Measurements from ENCODE around the gene IFI44.
A peak's percentile ranks its signal among the peaks of the same experiment; 100 is the strongest.

Gene IFI44

DNA sequence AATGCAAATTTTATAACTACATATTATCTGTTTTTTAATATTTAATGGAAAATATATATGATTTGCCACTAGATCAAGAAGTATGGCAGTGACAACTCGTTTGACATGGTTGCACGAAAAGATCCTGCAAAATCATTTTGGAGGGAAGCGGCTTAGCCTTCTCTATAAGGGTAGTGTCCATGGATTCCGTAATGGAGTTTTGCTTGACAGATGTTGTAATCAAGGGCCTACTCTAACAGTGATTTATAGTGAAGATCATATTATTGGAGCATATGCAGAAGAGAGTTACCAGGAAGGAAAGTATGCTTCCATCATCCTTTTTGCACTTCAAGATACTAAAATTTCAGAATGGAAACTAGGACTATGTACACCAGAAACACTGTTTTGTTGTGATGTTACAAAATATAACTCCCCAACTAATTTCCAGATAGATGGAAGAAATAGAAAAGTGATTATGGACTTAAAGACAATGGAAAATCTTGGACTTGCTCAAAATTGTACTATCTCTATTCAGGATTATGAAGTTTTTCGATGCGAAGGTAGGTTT, 556 bp downstream of the IFI44 start:
- H3K27ac ChIP-seq (ENCODE audit: low read length), result no peak overlapping the region
- no peaks in the 10 kb centered on the region for H3K4me1 ChIP-seq (ENCODE audit: control insufficient read depth, insufficient read depth, low read length)
- no peaks in the 10 kb centered on the region for H3K9me3 ChIP-seq (ENCODE audit: control insufficient read depth in 2 of 2, low read length in 2 of 2)
- H3K36me3 ChIP-seq (ENCODE audit: control insufficient read depth in 2 of 2, insufficient read depth in 2 of 2, low read length in 2 of 2), result no peaks in the 10 kb centered on the region
- no peaks in the 10 kb centered on the region for H3K27me3 ChIP-seq (ENCODE audit: control insufficient read depth in 1 of 2, insufficient read depth in 2 of 2, low read length in 2 of 2)
- peak overlapping the region; percentile 63 to 67 for H3K4me3 ChIP-seq (ENCODE audit: low read length in 2 of 2)
- peak overlapping the region in 1 of 2 donors; percentile 19 for H3K9ac ChIP-seq (ENCODE audit: low read length in 2 of 2)

DNA sequence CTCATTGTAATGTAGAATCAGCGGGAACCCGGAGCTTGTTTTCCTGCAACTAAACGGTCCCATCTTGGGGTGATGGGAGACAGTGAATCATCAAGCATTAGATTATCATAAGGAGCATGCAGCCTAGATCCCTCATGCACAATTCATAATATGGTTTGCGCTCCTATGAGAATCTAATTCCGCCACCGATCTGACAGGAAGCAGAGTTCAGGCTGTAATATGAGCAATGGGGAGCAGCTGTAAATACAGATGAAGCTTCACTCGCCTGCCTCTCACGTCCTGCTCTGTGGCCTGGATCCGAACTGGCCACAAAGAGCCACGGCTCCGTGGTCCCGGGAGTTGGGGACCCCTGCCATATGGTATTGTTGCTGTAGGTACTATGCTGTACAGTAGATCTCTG, 1.6 kb downstream of the IFI44 start:
- H3K27me3 ChIP-seq (ENCODE audit: control insufficient read depth in 1 of 2, insufficient read depth in 2 of 2, low read length in 2 of 2), result no peaks in the 10 kb centered on the region
- H3K4me1 ChIP-seq (ENCODE audit: control insufficient read depth, insufficient read depth, low read length), result no peaks in the 10 kb centered on the region
- peak overlapping the region; percentile 63 to 67 for H3K4me3 ChIP-seq (ENCODE audit: low read length in 2 of 2)
- no peaks in the 10 kb centered on the region for H3K9me3 ChIP-seq (ENCODE audit: control insufficient read depth in 2 of 2, low read length in 2 of 2)
- peaks cover 0 to 2% of the 10 kb centered on the region in 2 donors for H3K36me3 ChIP-seq (ENCODE audit: control insufficient read depth in 2 of 2, insufficient read depth in 2 of 2, low read length in 2 of 2)
- H3K9ac ChIP-seq (ENCODE audit: low read length in 2 of 2), result peak overlapping the region; percentile 43 to 59
- H3K27ac ChIP-seq (ENCODE audit: low read length), result no peak overlapping the region

DNA sequence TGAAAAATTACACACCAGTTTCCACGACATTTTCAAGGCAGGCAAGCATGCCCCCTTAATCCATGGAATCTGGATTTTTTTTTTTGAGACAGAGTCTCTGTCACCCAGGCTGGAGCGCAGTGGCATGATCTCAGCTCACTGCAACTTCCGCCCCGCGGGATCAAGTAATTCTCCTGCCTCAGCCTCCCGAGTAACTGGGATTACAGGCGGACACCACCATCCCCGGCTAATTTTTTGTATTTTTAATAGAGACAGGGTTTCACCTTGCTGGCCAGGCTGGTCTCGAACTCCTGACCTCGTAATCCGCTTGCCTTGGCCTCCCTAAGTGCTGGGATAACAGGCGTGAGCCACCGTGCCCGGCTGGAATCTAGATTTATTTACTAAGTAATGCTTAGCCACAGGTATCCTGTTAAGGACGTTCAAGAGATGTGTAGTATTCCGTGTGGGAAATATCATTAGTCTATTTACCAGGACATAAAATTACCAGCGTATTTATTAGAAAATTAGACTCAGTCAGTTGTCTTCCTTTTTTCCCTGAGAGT, 2.5 kb downstream of the IFI44 start:
- H3K9ac ChIP-seq (ENCODE audit: low read length in 2 of 2), result peak overlapping the region in 1 of 2 donors; percentile 59
- H3K9me3 ChIP-seq (ENCODE audit: control insufficient read depth in 2 of 2, low read length in 2 of 2), result no peaks in the 10 kb centered on the region
- H3K27ac ChIP-seq (ENCODE audit: low read length), result no peak overlapping the region
- H3K4me3 ChIP-seq (ENCODE audit: low read length in 2 of 2), result peak overlapping the region; percentile 63 to 67
- peaks cover 0 to 2% of the 10 kb centered on the region in 2 donors for H3K36me3 ChIP-seq (ENCODE audit: control insufficient read depth in 2 of 2, insufficient read depth in 2 of 2, low read length in 2 of 2)
- no peaks in the 10 kb centered on the region for H3K4me1 ChIP-seq (ENCODE audit: control insufficient read depth, insufficient read depth, low read length)
- no peaks in the 10 kb centered on the region for H3K27me3 ChIP-seq (ENCODE audit: control insufficient read depth in 1 of 2, insufficient read depth in 2 of 2, low read length in 2 of 2)

DNA sequence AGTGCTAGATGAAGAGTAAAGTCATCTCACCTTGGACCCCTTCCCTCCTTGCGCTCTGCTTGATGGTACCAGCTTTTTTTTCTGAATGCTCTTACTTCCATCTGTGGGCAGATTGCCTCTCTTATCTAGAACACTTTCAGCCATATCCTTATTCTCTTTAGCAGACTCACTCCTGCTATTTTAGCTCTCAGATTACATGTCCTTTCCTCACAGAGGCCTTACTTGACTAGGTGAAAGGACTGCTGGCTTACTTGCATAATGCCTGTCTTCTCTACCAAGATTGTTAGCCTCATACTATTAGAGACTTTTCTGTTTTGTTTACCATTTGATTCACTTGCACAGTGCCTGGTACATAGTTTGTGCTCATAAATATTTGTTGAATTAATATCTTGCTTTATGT, 9.3 kb downstream of the IFI44 start:
- peaks cover 2 to 16% of the 10 kb centered on the region in 2 donors for H3K36me3 ChIP-seq (ENCODE audit: control insufficient read depth in 2 of 2, insufficient read depth in 2 of 2, low read length in 2 of 2)

DNA sequence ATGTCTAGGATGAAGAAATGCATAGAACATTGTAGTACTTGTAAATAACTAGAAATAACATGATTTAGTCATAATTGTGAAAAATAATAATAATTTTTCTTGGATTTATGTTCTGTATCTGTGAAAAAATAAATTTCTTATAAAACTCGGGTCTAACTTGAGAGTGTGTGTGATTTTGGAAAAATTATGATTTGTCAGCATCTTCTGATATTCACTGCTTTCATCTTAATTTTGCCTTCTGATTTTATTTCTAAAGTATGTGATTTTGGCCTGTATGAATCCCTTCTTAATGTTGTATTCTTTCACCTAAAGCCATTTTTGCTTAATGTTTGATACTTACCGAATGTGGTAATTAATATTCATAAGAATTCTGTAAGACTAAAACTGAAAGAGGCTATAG, 14.3 kb downstream of the IFI44 start:
- Histone ChIP-seq H3K27ac (ENCODE audit: low read length) (no peak overlapping the region), H3K9me3 (ENCODE audit: control insufficient read depth in 2 of 2, low read length in 2 of 2) (no peaks in the 10 kb centered on the region), H3K27me3 (ENCODE audit: control insufficient read depth in 1 of 2, insufficient read depth in 2 of 2, low read length in 2 of 2) (no peaks in the 10 kb centered on the region), H3K4me3 (ENCODE audit: low read length in 2 of 2) (no peak overlapping the region), H3K9ac (ENCODE audit: low read length in 2 of 2) (no peak overlapping the region), H3K4me1 (ENCODE audit: control insufficient read depth, insufficient read depth, low read length) (no peaks in the 10 kb centered on the region), H3K36me3 (ENCODE audit: control insufficient read depth in 2 of 2, insufficient read depth in 2 of 2, low read length in 2 of 2) (peaks cover 0 to 16% of the 10 kb centered on the region in 2 donors)

More for the DNA sequence above, 9.3 kb downstream of the IFI44 start:
- Histone ChIP-seq H3K9me3 (ENCODE audit: control insufficient read depth in 2 of 2, low read length in 2 of 2) (no peaks in the 10 kb centered on the region), H3K4me3 (ENCODE audit: low read length in 2 of 2) (no peak overlapping the region), H3K9ac (ENCODE audit: low read length in 2 of 2) (no peak overlapping the region), H3K4me1 (ENCODE audit: control insufficient read depth, insufficient read depth, low read length) (no peaks in the 10 kb centered on the region), H3K27ac (ENCODE audit: low read length) (no peak overlapping the region), H3K27me3 (ENCODE audit: control insufficient read depth in 1 of 2, insufficient read depth in 2 of 2, low read length in 2 of 2) (no peaks in the 10 kb centered on the region)

GRCh38 chr1:78664763-78665162, 15.1 kb downstream of the IFI44 start:
- peaks cover 0 to 14% of the 10 kb centered on the region in 2 donors for H3K36me3 ChIP-seq (ENCODE audit: control insufficient read depth in 2 of 2, insufficient read depth in 2 of 2, low read length in 2 of 2)
- no peak overlapping the region for H3K4me3 ChIP-seq (ENCODE audit: low read length in 2 of 2)
- H3K9me3 ChIP-seq (ENCODE audit: control insufficient read depth in 2 of 2, low read length in 2 of 2), result no peaks in the 10 kb centered on the region
- H3K9ac ChIP-seq (ENCODE audit: low read length in 2 of 2), result no peak overlapping the region
- no peaks in the 10 kb centered on the region for H3K4me1 ChIP-seq (ENCODE audit: control insufficient read depth, insufficient read depth, low read length)
- no peaks in the 10 kb centered on the region for H3K27me3 ChIP-seq (ENCODE audit: control insufficient read depth in 1 of 2, insufficient read depth in 2 of 2, low read length in 2 of 2)
- no peak overlapping the region for H3K27ac ChIP-seq (ENCODE audit: low read length)

DNA sequence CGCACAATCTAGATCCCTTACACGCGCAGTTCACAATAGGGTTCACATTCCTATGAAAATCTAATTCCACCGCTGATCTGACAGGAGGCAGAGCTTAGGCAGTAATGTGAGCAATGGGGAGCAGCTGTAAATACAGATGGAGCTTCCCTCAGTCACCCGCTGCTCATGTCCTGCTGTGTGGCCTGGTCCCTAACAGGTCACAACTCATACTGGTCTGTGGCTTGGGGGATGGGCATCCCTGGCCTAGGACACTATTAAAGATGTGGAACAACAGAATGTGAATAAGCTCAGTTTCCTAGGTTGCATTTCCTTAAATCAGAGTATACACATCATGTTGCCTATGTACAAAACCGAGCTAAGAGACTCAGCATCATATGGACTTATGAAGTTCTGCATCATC, 16.2 kb downstream of the IFI44 start:
- Histone ChIP-seq H3K27me3 (ENCODE audit: control insufficient read depth in 1 of 2, insufficient read depth in 2 of 2, low read length in 2 of 2) (no peaks in the 10 kb centered on the region), H3K9ac (ENCODE audit: low read length in 2 of 2) (no peak overlapping the region), H3K27ac (ENCODE audit: low read length) (no peak overlapping the region), H3K4me3 (ENCODE audit: low read length in 2 of 2) (no peak overlapping the region), H3K9me3 (ENCODE audit: control insufficient read depth in 2 of 2, low read length in 2 of 2) (no peaks in the 10 kb centered on the region), H3K4me1 (ENCODE audit: control insufficient read depth, insufficient read depth, low read length) (no peaks in the 10 kb centered on the region), H3K36me3 (ENCODE audit: control insufficient read depth in 2 of 2, insufficient read depth in 2 of 2, low read length in 2 of 2) (peaks cover 0 to 10% of the 10 kb centered on the region in 2 donors)

DNA sequence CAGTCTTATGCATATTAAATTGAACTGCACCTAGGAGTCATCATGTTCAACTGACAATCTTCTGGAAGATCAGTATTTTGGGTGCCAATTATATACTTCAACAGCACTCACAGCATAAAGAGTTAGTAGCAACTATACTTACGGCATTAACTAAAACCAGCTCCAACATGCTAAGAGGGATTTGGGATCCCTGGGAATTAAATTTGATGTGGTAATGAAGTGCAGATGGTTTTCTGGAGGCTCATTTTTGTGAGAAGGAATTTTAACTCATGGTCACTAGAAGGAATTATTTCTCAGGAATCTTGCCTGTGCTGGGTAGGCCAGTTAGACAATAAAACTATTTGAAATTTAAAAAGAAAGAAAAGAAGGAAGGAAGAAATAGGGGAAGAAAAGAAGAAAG, 18.3 kb downstream of the IFI44 start:
- no peaks in the 10 kb centered on the region for H3K9me3 ChIP-seq (ENCODE audit: control insufficient read depth in 2 of 2, low read length in 2 of 2)

GRCh38 chr1:78668427-78668826, 18.8 kb downstream of the IFI44 start:
- Histone ChIP-seq H3K9me3 (ENCODE audit: control insufficient read depth in 2 of 2, low read length in 2 of 2) (no peaks in the 10 kb centered on the region), H3K4me3 (ENCODE audit: low read length in 2 of 2) (no peak overlapping the region), H3K36me3 (ENCODE audit: control insufficient read depth in 2 of 2, insufficient read depth in 2 of 2, low read length in 2 of 2) (peaks cover 0 to 2% of the 10 kb centered on the region in 2 donors), H3K9ac (ENCODE audit: low read length in 2 of 2) (no peak overlapping the region), H3K27me3 (ENCODE audit: control insufficient read depth in 1 of 2, insufficient read depth in 2 of 2, low read length in 2 of 2) (no peaks in the 10 kb centered on the region), H3K4me1 (ENCODE audit: control insufficient read depth, insufficient read depth, low read length) (no peaks in the 10 kb centered on the region), H3K27ac (ENCODE audit: low read length) (no peak overlapping the region)

More for the DNA sequence above, 18.3 kb downstream of the IFI44 start:
- no peaks in the 10 kb centered on the region for H3K4me1 ChIP-seq (ENCODE audit: control insufficient read depth, insufficient read depth, low read length)
- H3K9ac ChIP-seq (ENCODE audit: low read length in 2 of 2), result no peak overlapping the region
- no peak overlapping the region for H3K4me3 ChIP-seq (ENCODE audit: low read length in 2 of 2)
- H3K36me3 ChIP-seq (ENCODE audit: control insufficient read depth in 2 of 2, insufficient read depth in 2 of 2, low read length in 2 of 2), result peaks cover 0 to 6% of the 10 kb centered on the region in 2 donors
- no peak overlapping the region for H3K27ac ChIP-seq (ENCODE audit: low read length)
- H3K27me3 ChIP-seq (ENCODE audit: control insufficient read depth in 1 of 2, insufficient read depth in 2 of 2, low read length in 2 of 2), result no peaks in the 10 kb centered on the region

DNA sequence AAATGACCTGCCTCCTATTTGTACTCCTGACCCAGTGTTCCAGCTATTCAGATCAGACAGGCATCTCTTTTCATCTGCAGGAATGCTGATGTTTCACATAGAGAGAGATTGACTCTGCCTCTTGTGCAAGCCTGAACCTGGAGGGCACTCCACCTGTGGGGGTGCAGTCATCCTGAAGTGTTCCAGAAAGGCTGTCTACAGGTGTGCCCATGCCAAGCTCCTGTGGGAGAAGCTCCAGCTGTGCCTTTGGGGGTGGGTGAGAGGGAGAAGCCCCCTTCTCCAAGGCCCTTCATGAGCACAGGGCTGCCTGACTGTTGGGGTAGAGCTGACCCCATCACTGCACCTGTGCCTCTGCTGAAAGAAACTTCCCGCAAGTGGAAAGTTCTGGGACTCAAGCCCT, 22.8 kb downstream of the IFI44 start:
- no peaks in the 10 kb centered on the region for H3K4me1 ChIP-seq (ENCODE audit: control insufficient read depth, insufficient read depth, low read length)
- H3K27ac ChIP-seq (ENCODE audit: low read length), result no peak overlapping the region
- H3K36me3 ChIP-seq (ENCODE audit: control insufficient read depth in 2 of 2, insufficient read depth in 2 of 2, low read length in 2 of 2), result no peaks in the 10 kb centered on the region
- H3K9ac ChIP-seq (ENCODE audit: low read length in 2 of 2), result no peak overlapping the region
- H3K27me3 ChIP-seq (ENCODE audit: control insufficient read depth in 1 of 2, insufficient read depth in 2 of 2, low read length in 2 of 2), result no peaks in the 10 kb centered on the region
- H3K9me3 ChIP-seq (ENCODE audit: control insufficient read depth in 2 of 2, low read length in 2 of 2), result no peaks in the 10 kb centered on the region
- H3K4me3 ChIP-seq (ENCODE audit: low read length in 2 of 2), result no peak overlapping the region

GRCh38 chr1:78673120-78673519, 23.5 kb downstream of the IFI44 start:
- Histone ChIP-seq H3K9ac (ENCODE audit: low read length in 2 of 2) (no peak overlapping the region), H3K36me3 (ENCODE audit: control insufficient read depth in 2 of 2, insufficient read depth in 2 of 2, low read length in 2 of 2) (no peaks in the 10 kb centered on the region)

More at GRCh38 chr1:78673120-78673519, 23.5 kb downstream of the IFI44 start:
- no peak overlapping the region for H3K4me3 ChIP-seq (ENCODE audit: low read length in 2 of 2)
- no peaks in the 10 kb centered on the region for H3K4me1 ChIP-seq (ENCODE audit: control insufficient read depth, insufficient read depth, low read length)
- H3K9me3 ChIP-seq (ENCODE audit: control insufficient read depth in 2 of 2, low read length in 2 of 2), result no peaks in the 10 kb centered on the region
- H3K27ac ChIP-seq (ENCODE audit: low read length), result no peak overlapping the region
- no peaks in the 10 kb centered on the region for H3K27me3 ChIP-seq (ENCODE audit: control insufficient read depth in 1 of 2, insufficient read depth in 2 of 2, low read length in 2 of 2)

All from stomach smooth muscle (tissue), 2 donors.